GM12875 (cell line): ENCODE data around the gene UBFD1.

Experiments used
- H3K4me3 ChIP-seq: one replicate; pipeline ENCODE4 v1.5.1; 2011; ENCODE audit warnings: low read depth, low read length, control low read depth
- TF ChIP-seq, protein P1 (sequence below): IDR thresholded peaks from 2 replicates; pipeline ENCODE4 v1.5.1; 2011; ENCODE audit warnings: low read depth, mild to moderate bottlenecking, control low read depth, inconsistent platforms, low read length, moderate library complexity, borderline replicate concordance; ENCODE audit not compliant: insufficient read depth

The UBFD1 gene

DNA sequence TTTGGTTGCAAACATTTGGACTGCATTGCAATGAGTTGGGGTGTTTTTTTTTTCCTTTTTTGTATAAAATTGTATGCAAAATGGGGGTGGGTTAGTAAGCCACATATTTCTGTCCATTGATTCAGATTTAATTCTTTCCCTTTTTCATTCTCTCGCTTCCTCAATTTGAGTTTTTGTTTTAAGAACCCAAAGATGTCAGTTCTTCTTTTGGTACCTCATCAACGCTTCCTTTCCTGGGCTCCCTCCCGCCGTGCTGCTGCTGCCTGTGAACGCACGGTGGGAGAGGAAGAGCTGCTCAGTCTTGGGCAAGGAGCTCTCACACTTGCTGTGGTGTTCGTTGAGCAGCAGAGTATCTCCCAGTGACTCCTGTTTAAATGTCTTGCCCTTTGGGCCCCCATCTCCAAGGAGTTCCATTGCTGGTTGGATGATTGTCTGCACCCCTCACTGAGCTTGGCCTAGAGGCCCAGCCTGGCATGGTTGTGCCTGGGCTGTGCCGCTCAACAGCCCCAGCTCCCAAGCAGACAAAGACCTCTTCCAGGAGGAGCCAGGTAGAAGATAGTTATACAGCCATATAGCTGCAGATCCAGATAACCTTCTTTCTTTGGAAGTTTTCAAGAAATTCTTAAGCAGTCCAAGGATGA is 13.6 kb downstream of the UBFD1 start:
- no peak overlapping the region for H3K4me3 ChIP-seq
- TF ChIP-seq, protein P1, sequence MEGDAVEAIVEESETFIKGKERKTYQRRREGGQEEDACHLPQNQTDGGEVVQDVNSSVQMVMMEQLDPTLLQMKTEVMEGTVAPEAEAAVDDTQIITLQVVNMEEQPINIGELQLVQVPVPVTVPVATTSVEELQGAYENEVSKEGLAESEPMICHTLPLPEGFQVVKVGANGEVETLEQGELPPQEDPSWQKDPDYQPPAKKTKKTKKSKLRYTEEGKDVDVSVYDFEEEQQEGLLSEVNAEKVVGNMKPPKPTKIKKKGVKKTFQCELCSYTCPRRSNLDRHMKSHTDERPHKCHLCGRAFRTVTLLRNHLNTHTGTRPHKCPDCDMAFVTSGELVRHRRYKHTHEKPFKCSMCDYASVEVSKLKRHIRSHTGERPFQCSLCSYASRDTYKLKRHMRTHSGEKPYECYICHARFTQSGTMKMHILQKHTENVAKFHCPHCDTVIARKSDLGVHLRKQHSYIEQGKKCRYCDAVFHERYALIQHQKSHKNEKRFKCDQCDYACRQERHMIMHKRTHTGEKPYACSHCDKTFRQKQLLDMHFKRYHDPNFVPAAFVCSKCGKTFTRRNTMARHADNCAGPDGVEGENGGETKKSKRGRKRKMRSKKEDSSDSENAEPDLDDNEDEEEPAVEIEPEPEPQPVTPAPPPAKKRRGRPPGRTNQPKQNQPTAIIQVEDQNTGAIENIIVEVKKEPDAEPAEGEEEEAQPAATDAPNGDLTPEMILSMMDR: no peak

- TF ChIP-seq, protein P1: no peak
Observed at GRCh38 chr16:23571895-23572294, 14.4 kb downstream of the UBFD1 start.

GRCh38 chr16:23572394-23572793 is 14.9 kb downstream of the UBFD1 start:
- H3K4me3 ChIP-seq: no peak overlapping the region
- TF ChIP-seq, protein P1: no peak

More at GRCh38 chr16:23571895-23572294, 14.4 kb downstream of the UBFD1 start:
- H3K4me3 ChIP-seq: no peak overlapping the region

GRCh38 chr16:23573817-23574216 is 16.3 kb downstream of the UBFD1 start:
- H3K4me3 ChIP-seq: no peak overlapping the region
- TF ChIP-seq, protein P1: no peak

GRCh38 chr16:23575834-23576233 is 18.3 kb downstream of the UBFD1 start:
- TF ChIP-seq, protein P1: no peak
- no peak overlapping the region for H3K4me3 ChIP-seq

DNA sequence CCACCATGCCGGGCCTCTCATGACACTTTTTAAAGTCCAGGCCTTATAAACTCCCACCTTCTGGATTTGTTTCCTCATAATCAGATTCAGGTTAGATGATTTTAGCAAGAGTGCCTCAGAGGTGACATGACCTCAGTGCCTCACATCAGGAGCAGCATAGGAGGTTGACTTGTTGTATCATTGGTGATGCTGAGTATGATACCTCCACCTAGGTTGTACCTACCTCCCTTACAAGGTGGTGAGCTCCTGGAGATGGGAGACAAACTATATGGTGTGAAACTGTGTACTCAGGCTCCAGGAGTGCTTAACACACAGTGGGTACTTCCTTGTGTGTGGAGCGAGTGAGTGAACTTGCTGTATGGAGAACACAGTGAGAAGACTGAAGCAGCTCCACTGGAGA is 20.0 kb downstream of the UBFD1 start:
- TF ChIP-seq, protein P1: no peak
- H3K4me3 ChIP-seq: no peak overlapping the region

DNA sequence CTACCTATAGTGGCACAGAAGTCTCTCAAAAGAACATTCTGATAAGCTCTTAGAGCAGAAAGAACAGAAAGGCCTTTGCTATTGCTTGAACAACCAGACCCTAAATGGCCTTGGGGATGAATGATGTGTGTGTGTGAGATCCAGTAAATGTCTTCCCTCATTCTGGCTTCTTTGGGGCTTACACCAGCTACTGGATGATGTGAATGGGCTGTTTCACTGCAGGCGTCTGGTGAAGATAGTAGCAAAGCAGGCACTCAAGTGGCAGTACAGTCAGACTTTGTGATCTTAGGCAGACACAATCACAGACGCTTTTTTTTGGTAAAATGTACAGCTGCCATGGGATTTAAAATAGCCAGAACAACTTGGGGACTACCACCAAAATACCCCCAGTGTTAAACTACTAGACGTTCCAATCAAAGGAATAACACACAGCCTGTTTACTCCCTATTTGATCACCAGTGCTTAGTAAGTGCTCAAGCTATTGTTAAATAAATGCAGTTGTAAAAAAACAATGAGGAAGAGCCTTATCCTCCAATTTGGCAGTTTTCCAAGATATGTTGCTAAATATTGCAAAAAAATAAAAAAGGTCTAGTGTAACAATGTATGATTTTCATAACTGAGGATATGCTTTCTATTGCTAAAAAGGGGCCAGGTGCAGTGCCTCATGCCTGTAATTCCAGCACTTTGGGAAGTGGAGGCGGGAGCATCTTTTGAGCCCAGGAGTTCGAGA is 20.7 kb downstream of the UBFD1 start:
- no peak overlapping the region for H3K4me3 ChIP-seq
- TF ChIP-seq, protein P1: no peak
